Measurements from ENCODE around the gene PIGM.

DNA sequence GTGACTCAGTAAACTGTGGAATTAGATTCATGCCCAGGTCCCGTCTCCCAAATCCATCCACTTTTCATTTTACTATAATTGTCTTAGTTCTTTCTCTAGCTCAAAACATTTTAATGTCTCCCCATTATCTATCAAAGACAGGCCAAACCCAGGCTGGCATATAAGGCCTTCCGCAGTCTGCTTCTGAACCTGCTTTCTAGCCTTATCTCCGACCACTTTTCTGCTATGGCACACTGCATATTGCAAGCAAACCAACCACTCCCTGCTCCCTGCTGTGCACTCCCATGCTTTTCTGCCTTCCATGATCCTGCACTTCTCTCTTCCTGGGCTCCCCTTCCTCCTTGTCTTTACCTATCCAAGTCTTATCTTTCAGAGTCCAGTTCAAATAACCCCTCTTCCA, 17.3 kb upstream of the PIGM start:
- TF ChIP-seq, protein P1, sequence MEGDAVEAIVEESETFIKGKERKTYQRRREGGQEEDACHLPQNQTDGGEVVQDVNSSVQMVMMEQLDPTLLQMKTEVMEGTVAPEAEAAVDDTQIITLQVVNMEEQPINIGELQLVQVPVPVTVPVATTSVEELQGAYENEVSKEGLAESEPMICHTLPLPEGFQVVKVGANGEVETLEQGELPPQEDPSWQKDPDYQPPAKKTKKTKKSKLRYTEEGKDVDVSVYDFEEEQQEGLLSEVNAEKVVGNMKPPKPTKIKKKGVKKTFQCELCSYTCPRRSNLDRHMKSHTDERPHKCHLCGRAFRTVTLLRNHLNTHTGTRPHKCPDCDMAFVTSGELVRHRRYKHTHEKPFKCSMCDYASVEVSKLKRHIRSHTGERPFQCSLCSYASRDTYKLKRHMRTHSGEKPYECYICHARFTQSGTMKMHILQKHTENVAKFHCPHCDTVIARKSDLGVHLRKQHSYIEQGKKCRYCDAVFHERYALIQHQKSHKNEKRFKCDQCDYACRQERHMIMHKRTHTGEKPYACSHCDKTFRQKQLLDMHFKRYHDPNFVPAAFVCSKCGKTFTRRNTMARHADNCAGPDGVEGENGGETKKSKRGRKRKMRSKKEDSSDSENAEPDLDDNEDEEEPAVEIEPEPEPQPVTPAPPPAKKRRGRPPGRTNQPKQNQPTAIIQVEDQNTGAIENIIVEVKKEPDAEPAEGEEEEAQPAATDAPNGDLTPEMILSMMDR (IDR thresholded peaks at IDR 0.05; ENCODE audit: insufficient read depth, low read length, poor library complexity, severe bottlenecking), result no peak
- TF ChIP-seq EZH2phosphoT487 (conservative IDR thresholded peaks at IDR 0.05; ENCODE audit: low read length), result no peak
